HG03457 (cell line): ENCODE measurements around the gene LRRC34.

Experiments used
- ATAC-seq: cut with Tn5 transposase; IDR thresholded peaks from one replicate; pipeline ENCODE4 v1.9.1; 2021; ENCODE audit warnings: moderate number of reproducible peaks; ENCODE audit not compliant: unreplicated experiment

The LRRC34 gene, protein sequence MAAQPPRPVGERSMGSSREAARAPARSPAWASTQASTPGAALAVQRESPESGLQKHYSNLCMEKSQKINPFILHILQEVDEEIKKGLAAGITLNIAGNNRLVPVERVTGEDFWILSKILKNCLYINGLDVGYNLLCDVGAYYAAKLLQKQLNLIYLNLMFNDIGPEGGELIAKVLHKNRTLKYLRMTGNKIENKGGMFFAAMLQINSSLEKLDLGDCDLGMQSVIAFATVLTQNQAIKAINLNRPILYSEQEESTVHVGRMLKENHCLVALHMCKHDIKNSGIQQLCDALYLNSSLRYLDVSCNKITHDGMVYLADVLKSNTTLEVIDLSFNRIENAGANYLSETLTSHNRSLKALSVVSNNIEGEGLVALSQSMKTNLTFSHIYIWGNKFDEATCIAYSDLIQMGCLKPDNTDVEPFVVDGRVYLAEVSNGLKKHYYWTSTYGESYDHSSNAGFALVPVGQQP

GRCh38 chr3:169812332-169813235 is at the start of gene LRRC34, which contains the start of gene LRRIQ4:
LRRC34 (minus strand) TSS chr3:169812904; CDS start chr3:169812548, 356 bp downstream.
LRRIQ4 (plus strand) TSS chr3:169812870; CDS start chr3:169821922, 9,052 bp downstream.
- ATAC-seq: peak; percentile 69

GRCh38 chr3:169861871-169862270 is 49.2 kb upstream of the LRRC34 start:
- no peak for ATAC-seq

GRCh38 chr3:169857811-169858210 is 45.1 kb upstream of the LRRC34 start:
- no peak for ATAC-seq

GRCh38 chr3:169855514-169855913 is 42.8 kb upstream of the LRRC34 start:
- no peak for ATAC-seq

DNA sequence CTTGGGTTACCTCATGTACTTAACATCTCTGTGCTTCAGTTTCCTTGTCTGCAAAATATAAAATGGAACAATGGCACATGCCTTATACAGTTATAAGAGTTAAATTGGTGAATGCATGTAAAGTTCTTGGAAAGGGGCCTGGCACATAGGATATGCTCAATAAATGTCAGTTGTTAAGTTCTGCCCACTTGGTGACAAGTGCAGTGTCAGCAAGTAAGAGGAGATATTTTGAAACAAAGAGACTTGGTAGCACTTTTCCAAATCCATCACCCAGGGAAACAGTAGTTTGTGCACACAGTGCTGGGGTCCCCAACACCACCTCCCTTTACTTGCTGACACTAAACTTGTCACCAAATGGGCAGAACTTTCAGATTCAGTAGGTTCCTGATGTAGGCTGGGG is 37.9 kb upstream of the LRRC34 start:
- ATAC-seq: no peak

DNA sequence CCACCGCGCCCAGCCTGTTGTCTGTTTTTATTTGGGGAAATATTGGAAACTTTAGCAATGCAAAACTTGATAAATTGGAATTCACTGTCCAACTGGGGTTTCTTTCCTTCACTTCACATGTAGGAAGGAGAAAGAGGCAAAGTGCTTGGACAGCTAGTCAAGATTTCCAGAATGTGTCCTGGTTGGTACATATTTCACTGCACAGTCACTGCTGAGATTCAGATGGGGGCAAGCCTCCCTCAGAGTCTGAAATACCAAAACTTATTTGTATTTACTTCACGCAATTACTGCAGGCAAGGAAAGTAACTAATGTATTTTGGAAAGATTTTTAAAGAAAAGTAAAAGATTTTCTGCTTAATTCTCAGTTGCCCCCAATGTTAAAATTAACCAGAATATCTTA is 36.0 kb upstream of the LRRC34 start:
- ATAC-seq: no peak

DNA sequence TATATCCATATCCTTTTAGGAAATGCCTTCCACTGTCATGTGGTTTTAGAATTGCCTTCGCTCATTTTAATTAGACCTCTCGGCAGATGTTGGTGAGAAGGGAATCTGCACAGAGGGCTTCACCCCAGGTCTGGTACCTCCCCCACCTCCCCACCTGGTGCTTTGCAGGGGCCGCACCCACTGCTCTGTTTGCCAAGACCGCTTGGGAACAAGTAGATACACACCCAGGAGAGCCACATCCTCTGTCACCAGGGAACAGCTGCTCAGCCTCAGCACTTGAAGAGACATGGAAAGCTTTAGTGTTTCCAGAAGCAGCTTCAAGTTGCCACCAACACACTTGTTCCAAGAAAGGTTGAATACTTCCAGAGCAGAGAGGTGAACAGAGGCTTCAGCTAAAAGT is 35.2 kb upstream of the LRRC34 start:
- no peak for ATAC-seq

- peak; percentile 98 for ATAC-seq
Measured at GRCh38 chr3:169846458-169847193, 33.9 kb upstream of the LRRC34 start.

DNA sequence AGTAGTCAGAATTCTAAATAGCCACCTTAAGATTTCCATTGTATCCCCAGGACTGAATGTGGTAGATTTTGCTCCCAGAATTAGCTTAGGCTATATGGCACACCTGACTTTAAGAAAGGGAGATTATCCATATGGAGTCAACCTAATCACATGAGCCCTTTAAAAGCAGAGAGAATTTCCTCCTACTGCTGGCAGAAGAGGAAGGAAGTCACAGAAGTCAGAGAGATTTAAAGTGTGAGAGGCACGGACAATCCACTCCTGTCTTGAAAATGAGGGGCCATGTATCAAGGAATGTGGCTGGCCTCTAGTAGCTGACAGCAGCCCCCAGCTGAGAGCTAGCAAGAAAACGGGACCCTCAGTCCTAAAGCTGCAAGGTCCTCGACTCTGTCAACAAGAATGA is 30.3 kb upstream of the LRRC34 start:
- ATAC-seq: no peak

- ATAC-seq: no peak
Measured at GRCh38 chr3:169841171-169841570, 28.5 kb upstream of the LRRC34 start.

DNA sequence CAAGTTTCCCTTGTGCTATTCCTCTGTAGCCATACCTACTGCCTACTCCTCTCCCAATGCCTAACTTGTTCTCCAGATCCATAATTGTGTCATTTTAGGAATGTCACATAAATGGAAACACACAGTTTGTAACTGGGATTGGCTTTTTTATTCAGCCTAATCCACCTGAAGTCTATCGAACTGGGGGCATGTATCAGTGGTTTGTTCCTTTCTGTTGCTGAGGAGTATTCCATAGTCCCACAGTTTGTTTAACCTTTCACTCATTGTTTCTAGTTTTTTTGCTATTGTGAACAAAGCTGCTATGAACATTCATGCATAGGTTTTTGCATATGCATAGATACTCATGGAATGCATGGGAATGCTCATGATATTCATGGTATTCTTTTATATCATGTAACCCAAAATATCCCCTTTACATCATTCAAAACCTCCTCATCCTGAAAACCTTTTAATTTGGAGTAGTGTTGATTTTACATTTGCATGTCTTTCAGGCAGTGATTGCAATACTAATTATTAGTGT is 25.9 kb upstream of the LRRC34 start:
- ATAC-seq: no peak

GRCh38 chr3:169836942-169837275 is 24.2 kb upstream of the LRRC34 start:
- ATAC-seq: no peak

DNA sequence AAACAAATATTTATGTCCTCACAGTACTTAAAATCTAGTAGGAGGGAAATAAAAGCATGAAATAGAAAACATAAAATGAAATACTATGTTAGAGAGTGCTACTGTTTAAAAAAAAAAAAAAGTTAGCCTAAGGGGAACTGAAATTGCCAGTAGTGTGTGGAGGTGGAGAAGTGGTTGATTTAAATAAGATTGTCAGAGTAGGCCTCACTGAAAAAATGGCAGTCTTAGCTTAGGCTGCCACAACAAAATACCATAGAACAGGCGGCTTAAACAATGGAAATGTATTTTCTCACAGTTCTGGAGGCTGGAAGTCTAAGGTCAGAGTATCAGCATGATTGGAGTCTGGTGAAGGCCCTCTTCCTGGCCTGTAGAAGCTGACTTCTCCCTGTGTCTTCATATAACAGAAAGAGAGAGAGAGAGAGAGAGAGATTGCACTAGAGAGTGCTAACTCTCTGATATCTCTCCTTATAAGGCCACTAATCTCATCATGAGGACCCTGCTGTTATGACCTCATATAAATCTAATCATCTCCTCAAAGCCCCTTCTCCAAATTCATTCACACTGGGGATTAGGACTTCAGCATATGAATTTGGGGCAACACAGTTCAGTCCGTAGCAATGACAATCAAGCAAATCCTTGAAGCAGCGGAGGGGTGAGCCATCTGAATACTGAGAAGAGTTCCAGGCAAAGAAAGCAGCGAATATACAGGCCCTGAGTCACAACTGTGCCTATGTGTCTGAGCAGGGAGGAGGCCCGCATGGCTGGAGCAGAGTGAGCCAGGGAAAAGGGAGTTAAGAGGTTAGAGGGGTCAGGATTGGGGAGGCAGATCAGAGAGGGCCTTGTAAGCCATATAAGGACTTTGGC is 23.6 kb upstream of the LRRC34 start:
- ATAC-seq: peak; percentile 84

DNA sequence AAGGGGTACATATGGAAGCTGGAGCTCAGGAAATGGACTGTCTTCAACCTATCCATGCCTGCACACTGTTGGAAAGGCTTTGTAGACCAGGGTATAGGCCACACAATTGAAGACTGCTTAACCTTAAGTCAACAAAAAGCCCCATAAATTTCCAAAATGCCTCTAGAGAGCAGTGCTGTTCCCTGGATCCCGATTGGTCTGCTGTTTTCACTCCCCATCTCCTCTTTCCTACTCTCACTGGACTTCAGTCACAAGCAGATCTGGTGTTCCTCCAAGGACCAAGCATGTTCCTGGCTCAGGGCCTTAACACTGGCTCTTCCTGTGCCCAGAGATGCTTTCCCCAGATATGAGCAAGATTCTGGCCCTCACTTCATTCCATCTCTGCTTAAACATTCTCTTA is 22.8 kb upstream of the LRRC34 start:
- ATAC-seq: no peak

DNA sequence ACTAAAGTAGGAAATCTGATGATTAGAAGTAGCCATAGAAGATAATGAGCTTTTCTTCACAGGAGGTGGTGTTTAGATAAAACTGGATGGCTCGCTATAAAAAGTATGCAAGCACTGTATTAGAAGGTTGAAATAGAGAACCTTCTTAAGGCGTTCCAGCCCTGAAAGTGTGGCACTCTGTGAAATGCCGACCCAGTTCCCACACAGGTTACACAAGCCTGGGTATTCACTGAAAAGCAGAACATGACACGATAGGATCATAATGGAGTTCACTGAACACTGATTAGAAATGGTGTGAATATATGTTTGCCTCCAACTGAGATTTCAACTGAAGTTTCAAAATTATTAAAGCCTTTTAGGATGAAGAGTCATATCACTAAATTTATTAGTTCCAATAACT is 15.0 kb upstream of the LRRC34 start:
- no peak for ATAC-seq

DNA sequence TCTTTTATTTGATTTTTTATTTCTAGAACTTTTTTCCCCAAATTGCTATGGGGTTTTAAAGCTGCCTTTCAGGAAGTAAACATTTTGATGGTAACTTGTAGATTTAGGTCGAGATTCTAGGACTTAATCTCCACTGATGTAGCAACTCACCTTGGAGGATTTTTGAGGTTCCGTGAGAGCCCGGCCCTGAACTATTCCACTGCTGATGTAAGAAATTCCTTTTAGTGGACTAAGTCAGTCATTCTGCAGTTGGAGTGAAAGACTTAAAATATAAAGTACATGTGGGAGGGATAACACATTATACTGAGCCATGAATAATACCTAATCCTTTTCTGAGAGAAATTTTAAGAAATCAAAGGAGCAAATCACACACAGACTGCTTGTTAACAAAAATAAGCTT is 12.6 kb upstream of the LRRC34 start:
- no peak for ATAC-seq

- ATAC-seq: no peak
Measured at GRCh38 chr3:169822983-169823382, 10.3 kb upstream of the LRRC34 start.

DNA sequence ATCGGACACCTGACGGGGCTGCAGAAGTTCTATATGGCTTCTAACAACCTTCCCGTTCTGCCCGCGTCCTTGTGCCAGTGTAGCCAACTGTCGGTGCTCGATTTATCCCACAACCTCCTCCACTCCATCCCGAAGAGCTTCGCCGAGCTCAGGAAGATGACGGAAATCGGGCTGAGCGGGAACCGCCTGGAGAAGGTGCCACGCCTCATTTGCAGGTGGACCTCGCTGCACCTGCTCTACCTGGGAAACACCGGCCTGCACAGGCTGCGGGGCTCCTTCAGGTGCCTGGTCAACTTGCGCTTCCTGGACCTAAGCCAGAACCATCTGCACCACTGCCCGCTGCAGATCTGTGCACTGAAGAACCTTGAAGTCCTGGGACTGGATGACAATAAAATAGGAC is 9.8 kb upstream of the LRRC34 start:
- no peak for ATAC-seq

DNA sequence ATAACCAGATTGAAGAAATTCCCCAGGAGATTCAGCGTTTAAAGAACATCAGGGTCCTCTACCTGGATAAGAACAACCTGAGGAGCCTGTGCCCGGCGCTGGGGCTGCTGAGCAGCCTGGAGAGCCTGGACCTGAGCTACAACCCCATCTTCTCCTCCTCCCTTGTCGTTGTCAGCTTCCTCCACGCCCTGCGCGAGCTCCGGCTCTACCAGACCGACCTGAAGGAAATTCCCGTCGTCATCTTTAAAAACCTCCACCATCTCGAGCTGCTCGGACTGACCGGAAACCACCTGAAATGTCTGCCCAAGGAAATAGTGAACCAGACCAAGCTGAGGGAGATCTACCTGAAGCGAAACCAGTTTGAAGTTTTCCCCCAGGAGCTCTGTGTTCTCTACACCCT is 9.4 kb upstream of the LRRC34 start:
- no peak for ATAC-seq

GRCh38 chr3:169818316-169818715 is 5.6 kb upstream of the LRRC34 start:
- ATAC-seq: no peak
